K562 (cell line): ENCODE measurements around the gene SPRED2. TPM values are rescaled to one million over a fixed set of nuclear protein-coding genes. Genes with fewer than 3 reads are reported as not detected.

ENCODE experiments used
- ATAC-seq: fragments of 200-7000 bp; cut with Tn5 transposase; 3 replicates; pipeline ENCODE4 v1.9.1; 2020; ENCODE audit warnings: moderate library complexity
- BruUV-seq: library from RNA; stranded (reverse); fragments of 400-500 nt; replicated peaks from 2 replicates; lab custom pipeline; 2021; lab: Mats Ljungman, UMichigan
- CTCF ChIA-PET: fragments of 300-600 bp; formaldehyde crosslinking; extraction: SDS; loops from one replicate; lab custom pipeline; 2021; ENCODE audit warnings: low intra/inter-chr PET ratio; lab: Yijun Ruan, JAX
- POLR2A ChIA-PET: fragments of 300-600, 350-650 bp; sonication (Branson Sonifier 250); formaldehyde crosslinking; extraction: SDS; loops from one replicate; lab custom pipeline; 2021; ENCODE audit warnings: antibody characterized with exemption, inconsistent platforms; lab: Yijun Ruan, JAX
- DNase-seq, 4 experiments: peaks; one replicate each; pipeline versions ENCODE4 v3.0.0 to v3.0.0-alpha.2; 2011 to 2018; ENCODE audit warnings: low spot score in 3 of 4, mixed read lengths in 3 of 4; ENCODE audit errors: extremely low read depth in 1 of 4
- FAIRE-seq: peaks from 2 replicates; lab custom pipeline; 2011; peaks lifted over from hg19 to GRCh38; lab: Jason Lieb, UNC
- H2AFZ ChIP-seq: 2 replicates; pipeline ENCODE4 v1.6.0; 2011; ENCODE audit warnings: low read depth, low read length, control low read depth, inconsistent platforms
- H3K27ac ChIP-seq: fragments of 200-600 bp; 3 replicates; pipeline ENCODE4 v1.8.0; 2011; ENCODE audit warnings: low read depth, mild to moderate bottlenecking, control low read depth, inconsistent platforms, low read length, moderate library complexity, mixed read lengths; ENCODE audit errors: extremely low read depth
- H3K27me3 ChIP-seq, 2 experiments: fragments of 300-600 bp in 1 of 2; 2 replicates in 1 of 2; 3 replicates in 1 of 2; pipeline versions ENCODE4 v1.6.0 to v1.8.0; 2011; ENCODE audit warnings: inconsistent platforms in 2 of 2, low read length in 2 of 2, mild to moderate bottlenecking in 1 of 2, mixed read lengths in 1 of 2, moderate library complexity in 1 of 2; ENCODE audit not compliant: control insufficient read depth in 2 of 2, insufficient read depth in 2 of 2
- H3K36me3 ChIP-seq: fragments of 300-600 bp; 3 replicates; pipeline ENCODE4 v1.8.0; 2011; ENCODE audit warnings: mild to moderate bottlenecking, low read length, inconsistent platforms; ENCODE audit not compliant: control insufficient read depth, insufficient read depth
- H3K4me1 ChIP-seq, 2 experiments: fragments of 200-600 bp in 1 of 2; replicated peaks in 1 of 2; 2 replicates in 1 of 2; 3 replicates in 1 of 2; pipeline versions ENCODE4 v1.5.1 to v1.8.0; 2011; ENCODE audit warnings: inconsistent platforms in 2 of 2, low read length in 2 of 2, mild to moderate bottlenecking in 1 of 2, mixed read lengths in 1 of 2, moderate library complexity in 1 of 2; ENCODE audit not compliant: control insufficient read depth in 2 of 2, insufficient read depth in 2 of 2
- H3K4me2 ChIP-seq: 2 replicates; pipeline ENCODE4 v1.6.1; 2011; ENCODE audit warnings: low read length, control low read depth, inconsistent platforms, mixed read lengths; ENCODE audit not compliant: insufficient read depth
- H3K4me3 ChIP-seq: fragments of 200-600 bp; sonication (generic), shearing (Covaris generic); 2 replicates; pipeline ENCODE4 v1.5.1; 2016; ENCODE audit warnings: control low read depth, inconsistent platforms
- H3K79me2 ChIP-seq: fragments of 200-600 bp; 3 replicates; pipeline ENCODE4 v1.8.0; 2011; ENCODE audit warnings: low read length, inconsistent platforms; ENCODE audit not compliant: control insufficient read depth, insufficient read depth
- H3K9ac ChIP-seq, 2 experiments: 2 replicates each; pipeline versions ENCODE4 v1.6.0 to v1.6.1; 2011; ENCODE audit warnings: low read depth in 2 of 2, low read length in 2 of 2, control low read depth in 1 of 2, inconsistent platforms in 1 of 2, mild to moderate bottlenecking in 1 of 2, mixed read lengths in 1 of 2; ENCODE audit not compliant: insufficient read depth in 1 of 2
- H3K9me1 ChIP-seq: one replicate; pipeline ENCODE4 v1.6.0; 2011; ENCODE audit warnings: inconsistent platforms, mild to moderate bottlenecking, low read length, moderate library complexity; ENCODE audit not compliant: control insufficient read depth, insufficient read depth
- H3K9me3 ChIP-seq: replicated peaks from 2 replicates; pipeline ENCODE4 v1.5.1; 2011; ENCODE audit warnings: low read depth, low read length, inconsistent platforms; ENCODE audit not compliant: control insufficient read depth, insufficient read depth
- H4K20me1 ChIP-seq: replicated peaks from 2 replicates; pipeline ENCODE4 v1.6.1; 2011; ENCODE audit warnings: low read length, inconsistent platforms, mixed read lengths; ENCODE audit not compliant: control insufficient read depth, insufficient read depth
- POLR2AphosphoS5 ChIP-seq: IDR thresholded peaks from 2 replicates; pipeline ENCODE4 v1.6.1; 2011; ENCODE audit warnings: mild to moderate bottlenecking, low read depth, low read length, moderate library complexity; ENCODE audit not compliant: control insufficient read depth, insufficient read depth
- SPI1 ChIP-seq: IDR thresholded peaks from 2 replicates; pipeline ENCODE4 v1.6.1; 2011; ENCODE audit warnings: low read depth, low read length, control low read depth, borderline replicate concordance
- TEAD2 ChIP-seq: fragments of 450-650 bp; IDR thresholded peaks from 2 replicates; pipeline ENCODE4 v1.6.1; 2016; ENCODE audit warnings: missing genetic modification characterization, control low read depth, missing compliant biosample characterization
- TOE1 ChIP-seq, 2 experiments: fragments of 450-650 bp in 1 of 2; sonication (generic) in 1 of 2; formaldehyde crosslinking in 1 of 2; IDR thresholded peaks; 2 replicates each; pipeline versions ENCODE4 v1.7.1 to v1.8.0; 2016 to 2022; ENCODE audit warnings: borderline replicate concordance in 2 of 2, mild to moderate bottlenecking in 2 of 2, antibody characterized with exemption in 1 of 2, inconsistent platforms in 1 of 2, low read depth in 1 of 2, missing genetic modification reagents in 1 of 2, moderate library complexity in 1 of 2
- ZBED1 ChIP-seq: IDR thresholded peaks from 2 replicates; pipeline ENCODE4 v1.6.1; 2014
- ZNF23 ChIP-seq: fragments of 250-450 bp; sonication (Bioruptor Pico); IDR thresholded peaks from 2 replicates; pipeline ENCODE4 v1.4.0; 2020; ENCODE audit warnings: mild to moderate bottlenecking
- ZNF79 ChIP-seq: fragments of 250-450 bp; sonication (Bioruptor Pico); IDR thresholded peaks from 2 replicates; pipeline ENCODE4 v1.4.0; 2020; ENCODE audit warnings: low read depth, mild to moderate bottlenecking, moderate library complexity
- WGBS: fragments of 100-300 bp; shearing (Covaris generic); methylation state at CpG from one replicate; pipeline ENCODE4 v1.1.6; 2016; ENCODE audit warnings: low coverage, mixed read lengths; ENCODE audit not compliant: insufficient coverage; ENCODE audit errors: missing lambda C conversion rate; 5-methylcytosine and 5-hydroxymethylcytosine counted together
- in situ Hi-C: fragments of 300-500 bp; cut with MboI; formaldehyde crosslinking; loops from 4 replicates; pipeline ENCODE4 v1.15.0; 2018; ENCODE audit warnings: inconsistent platforms, mixed read lengths
- intact Hi-C: fragments of 100-400 bp; cut with micrococcal nuclease; formaldehyde crosslinking; loops from 2 replicates; pipeline ENCODE4 v1.14.2; 2022
- polyA plus RNA-seq, 8 experiments: library from polyadenylated mRNA; depleted of rRNA in 4 of 8; stranded (reverse) in 5 of 8; unstranded in 3 of 8; fragments of >200 nt; fragmentation: Nextera tagmentation in 2 of 8; fragmentation: Illumina TruSeq in 1 of 8; extraction: Ambion mirVana in 2 of 8; extraction: Trizol in 1 of 8; gene quantifications; 2 replicates each; pipeline versions ENCODE4 v1.2.1 to v1.2.3, GENCODE V29; 2011 to 2014; ENCODE audit warnings: inconsistent platforms in 1 of 8, missing spikeins in 1 of 8
- total RNA-seq, 7 experiments: library from RNA; depleted of rRNA in 6 of 7; stranded (reverse); fragments of >200 nt in 6 of 7; fragmentation: Illumina TruSeq in 2 of 7; extraction: Trizol in 2 of 7; gene quantifications; 2 replicates each; pipeline versions ENCODE4 v1.2.1 to v1.2.3, GENCODE V29; 2011 to 2021; ENCODE audit warnings: low replicate concordance in 1 of 7
- TF ChIP-seq, protein P1 (sequence below): IDR thresholded peaks from 2 replicates; pipeline ENCODE4 v1.6.1; 2011; ENCODE audit warnings: borderline replicate concordance, low read depth, mild to moderate bottlenecking, moderate library complexity, low read length; ENCODE audit not compliant: insufficient read depth, poor library complexity, severe bottlenecking

The SPRED2 gene
- total and polyA plus RNA-seq, 9 of the 15 experiments (the other 6 are each of a cell fraction or from before 2014, with no cell fraction given) = 4.6 to 50.8 (median 14.1) TPM

DNA sequence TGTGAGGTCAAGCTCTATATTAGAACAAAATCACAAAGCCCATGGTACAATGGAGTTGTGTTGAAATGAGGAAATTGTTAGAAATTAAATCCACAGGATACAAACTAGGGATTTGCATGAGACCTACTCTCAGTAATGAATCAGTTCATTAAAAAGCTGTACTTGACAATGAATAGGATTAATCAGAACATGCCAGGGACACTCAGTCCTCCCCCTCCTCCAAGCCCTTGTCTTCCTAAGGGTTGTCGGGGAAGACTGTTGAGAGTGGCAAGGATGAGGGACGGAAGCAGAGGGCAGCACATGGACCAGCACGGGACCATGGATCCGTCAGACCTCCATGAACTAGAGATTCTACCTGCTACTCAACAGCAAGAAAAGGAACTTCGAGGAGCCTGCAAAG, 39.8 kb downstream of the SPRED2 start (continued):
- TF ChIP-seq POLR2AphosphoS5 = no peak
- no peak for TF ChIP-seq TOE1 (IDR thresholded peaks at IDR 0.05; ENCODE audit: borderline replicate concordance)
- no peak for TF ChIP-seq TOE1 (CRISPR knock-in tag; IDR thresholded peaks at IDR 0.05; ENCODE audit: borderline replicate concordance, low read depth)
- TF ChIP-seq, protein P1, sequence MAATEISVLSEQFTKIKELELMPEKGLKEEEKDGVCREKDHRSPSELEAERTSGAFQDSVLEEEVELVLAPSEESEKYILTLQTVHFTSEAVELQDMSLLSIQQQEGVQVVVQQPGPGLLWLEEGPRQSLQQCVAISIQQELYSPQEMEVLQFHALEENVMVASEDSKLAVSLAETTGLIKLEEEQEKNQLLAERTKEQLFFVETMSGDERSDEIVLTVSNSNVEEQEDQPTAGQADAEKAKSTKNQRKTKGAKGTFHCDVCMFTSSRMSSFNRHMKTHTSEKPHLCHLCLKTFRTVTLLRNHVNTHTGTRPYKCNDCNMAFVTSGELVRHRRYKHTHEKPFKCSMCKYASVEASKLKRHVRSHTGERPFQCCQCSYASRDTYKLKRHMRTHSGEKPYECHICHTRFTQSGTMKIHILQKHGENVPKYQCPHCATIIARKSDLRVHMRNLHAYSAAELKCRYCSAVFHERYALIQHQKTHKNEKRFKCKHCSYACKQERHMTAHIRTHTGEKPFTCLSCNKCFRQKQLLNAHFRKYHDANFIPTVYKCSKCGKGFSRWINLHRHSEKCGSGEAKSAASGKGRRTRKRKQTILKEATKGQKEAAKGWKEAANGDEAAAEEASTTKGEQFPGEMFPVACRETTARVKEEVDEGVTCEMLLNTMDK = no peak
- TF ChIP-seq ZNF79 (CRISPR knock-in tag) = no peak
- TF ChIP-seq ZNF23 = no peak
- no peak for TF ChIP-seq TEAD2

DNA sequence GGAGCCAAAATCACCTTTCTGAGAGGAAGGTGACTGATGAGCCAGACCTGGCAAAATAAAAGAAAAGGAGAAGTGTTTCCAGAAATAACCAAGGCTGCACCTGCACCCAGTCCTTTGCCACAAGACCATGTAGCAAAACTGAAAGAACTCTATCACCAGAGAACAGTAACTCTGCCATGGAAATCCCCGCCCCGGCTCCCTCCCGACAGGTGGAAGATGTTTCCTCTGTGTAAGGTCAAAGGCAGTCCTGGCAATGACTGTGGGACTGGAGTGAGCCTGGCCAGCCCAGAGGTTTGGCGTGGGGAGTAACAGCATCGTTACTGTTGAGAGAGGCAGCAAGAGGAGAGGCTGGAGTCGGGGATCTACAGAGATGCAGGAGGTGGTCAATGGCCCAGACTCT, 42.3 kb downstream of the SPRED2 start:
- ChIA-PET CTCF (no interaction called here), POLR2A (no interaction called here)
- Histone ChIP-seq H3K4me2 (no peak overlapping the region), H3K9me3 (no peaks in the 10 kb centered on the region), H3K79me2 (peaks cover 95% of the 10 kb centered on the region), H3K27me3 (no peaks in the 10 kb centered on the region), H3K4me1 (peaks cover 21 to 31% of the 10 kb centered on the region in 2 experiments), H3K9me1 (no peaks in the 10 kb centered on the region), H3K4me3 (no peak overlapping the region), H4K20me1 (peaks cover 47% of the 10 kb centered on the region), H3K9ac (peak overlapping the region in 1 of 2 experiments; percentile 61; a peak in 1 of 4 replicates), H2AFZ (no peak overlapping the region), H3K36me3 (no peaks in the 10 kb centered on the region; the same call in 2 of the 3 replicates), H3K27ac (no peak overlapping the region)
- no TSS peak for BruUV-seq
- in situ Hi-C loops (no loop called here), intact Hi-C loops (no loop called here)
- WGBS = 77% methylated on average over 6 of the region's 6 CpGs
- no peak for TF ChIP-seq ZBED1
- 0 out of 2 replicates have a peak, but pooled peaks have one; percentile 7 for TF ChIP-seq SPI1
- FAIRE-seq = no peak
- no peak for ATAC-seq
- DNase-seq = no peak
